ENCODE data around the gene DCPS.

Gene DCPS

DNA sequence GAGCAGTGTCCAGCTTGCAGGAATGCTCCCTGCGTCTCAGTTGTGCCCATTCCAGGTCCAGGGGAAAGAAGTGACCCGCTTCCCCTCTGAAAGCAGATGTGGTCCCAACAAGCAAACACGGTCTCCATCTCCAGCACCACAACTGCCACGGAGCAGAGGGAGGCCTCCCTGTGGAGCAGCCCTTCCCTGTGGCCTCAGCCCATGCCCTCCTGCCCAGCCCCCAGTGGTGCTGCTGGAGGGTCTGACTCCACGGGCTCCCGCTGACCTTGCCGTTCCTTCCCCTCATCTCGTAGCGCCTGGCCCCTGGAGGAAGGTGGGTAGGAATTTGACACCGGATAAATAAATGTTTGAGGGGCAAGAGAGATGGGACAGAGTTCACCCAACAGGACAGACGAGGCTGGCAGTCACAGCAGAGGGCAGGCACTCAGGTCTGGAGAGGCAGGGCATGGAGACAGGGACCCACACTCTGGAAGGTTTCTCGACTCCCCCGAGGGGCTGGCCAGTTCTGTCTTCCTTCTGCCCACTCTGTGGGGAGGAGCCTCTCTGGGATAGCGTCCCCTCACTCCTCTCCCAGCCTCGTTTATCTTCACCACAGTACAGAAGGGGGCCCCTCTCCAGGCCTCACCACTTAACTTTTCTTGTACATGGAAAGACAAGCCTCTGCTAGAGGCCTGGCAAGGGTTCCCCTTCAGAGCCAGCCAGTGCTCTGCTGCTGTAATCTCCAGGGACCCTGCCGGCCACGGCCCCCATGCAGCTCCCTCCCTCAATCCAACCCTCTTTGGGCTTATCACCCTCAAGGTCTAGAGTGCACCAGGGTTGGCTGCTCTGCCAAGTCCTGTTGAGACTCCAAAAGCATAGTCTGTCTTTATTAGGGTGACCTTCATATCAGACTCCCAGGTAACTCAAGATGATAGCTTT, 44.1 kb downstream of the DCPS start:
- H3K9me3 ChIP-seq (ENCODE audit: control insufficient read depth, low read depth, low read length) = no peaks in the 10 kb centered on the region
- no peak overlapping the region for H3K9ac ChIP-seq (ENCODE audit: low read length)
- H3K4me3 ChIP-seq (ENCODE audit: low read length) = no peak overlapping the region
- H3K4me1 ChIP-seq (ENCODE audit: control insufficient read depth, low read depth, low read length) = peaks cover 18% of the 10 kb centered on the region
- no peaks in the 10 kb centered on the region for H3K27me3 ChIP-seq (ENCODE audit: control insufficient read depth, insufficient read depth, low read length)
- H3K36me3 ChIP-seq (ENCODE audit: control insufficient read depth, low read depth, low read length) = peaks cover 5% of the 10 kb centered on the region
- no peak overlapping the region for H3K27ac ChIP-seq (ENCODE audit: low read length)

DNA sequence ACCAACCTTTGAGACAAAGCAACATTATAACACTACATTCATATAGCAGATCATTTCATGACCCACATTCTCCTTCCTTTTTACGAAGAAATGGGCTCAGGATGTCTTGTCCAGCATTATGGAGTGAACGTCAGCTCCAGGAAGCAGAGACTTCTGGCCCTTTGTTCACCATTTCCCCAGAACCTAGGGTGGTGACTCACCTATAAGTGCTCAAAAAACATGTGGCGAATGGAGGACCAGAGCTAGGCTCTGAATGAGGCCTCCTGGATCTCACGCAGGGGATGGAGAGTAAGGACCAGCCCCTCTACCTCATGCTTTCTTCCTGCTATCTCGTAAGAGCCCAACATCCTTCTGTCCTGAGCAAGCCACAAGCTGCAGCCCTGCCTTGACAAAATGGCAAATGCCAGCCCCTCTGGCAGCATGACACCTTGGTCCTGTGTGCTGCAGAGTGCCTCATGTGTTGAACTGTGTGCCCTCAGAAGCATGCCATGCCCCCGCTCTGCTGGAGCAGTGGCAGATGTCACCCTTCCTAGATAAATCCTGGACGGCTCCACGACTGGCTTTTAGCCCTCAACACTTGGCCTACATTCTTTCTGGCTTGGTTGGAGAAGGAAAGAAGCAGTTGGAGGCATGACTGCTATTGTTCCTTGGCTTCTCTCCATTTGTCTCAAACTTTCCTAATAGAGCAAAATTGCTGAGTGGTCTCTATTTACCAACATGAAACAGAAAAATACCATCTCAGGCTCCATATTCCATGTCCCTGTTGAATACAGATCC, 45.1 kb downstream of the DCPS start:
- H3K27ac ChIP-seq (ENCODE audit: low read length) = no peak overlapping the region
- no peaks in the 10 kb centered on the region for H3K9me3 ChIP-seq (ENCODE audit: control insufficient read depth, low read depth, low read length)
- H3K36me3 ChIP-seq (ENCODE audit: control insufficient read depth, low read depth, low read length) = no peaks in the 10 kb centered on the region
- no peak overlapping the region for H3K9ac ChIP-seq (ENCODE audit: low read length)
- H3K27me3 ChIP-seq (ENCODE audit: control insufficient read depth, insufficient read depth, low read length) = no peaks in the 10 kb centered on the region
- no peak overlapping the region for H3K4me3 ChIP-seq (ENCODE audit: low read length)
- H3K4me1 ChIP-seq (ENCODE audit: control insufficient read depth, low read depth, low read length) = peaks cover 26% of the 10 kb centered on the region

DNA sequence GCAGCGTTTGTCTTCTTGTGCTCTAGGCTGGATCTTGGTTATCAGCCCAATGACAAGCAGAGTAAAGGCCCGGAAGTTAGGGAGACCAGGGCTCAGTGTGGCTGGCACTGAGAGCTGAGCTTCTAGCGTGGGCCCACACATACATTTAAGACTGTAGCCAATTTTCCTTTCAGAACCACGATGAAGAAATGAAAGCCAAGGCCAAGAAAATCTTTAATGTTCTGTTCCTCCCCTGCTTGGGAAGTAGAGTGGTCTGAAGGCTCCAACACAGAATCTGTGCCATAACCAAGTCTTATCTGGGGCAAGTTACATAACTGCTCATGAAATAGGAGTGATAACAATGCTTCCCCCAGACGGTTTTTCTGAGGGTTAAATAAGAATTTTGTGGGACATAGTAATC, 47.0 kb downstream of the DCPS start:
- H3K36me3 ChIP-seq (ENCODE audit: control insufficient read depth, low read depth, low read length) = no peaks in the 10 kb centered on the region
- H3K9ac ChIP-seq (ENCODE audit: low read length) = no peak overlapping the region
- H3K4me3 ChIP-seq (ENCODE audit: low read length) = no peak overlapping the region
- H3K27ac ChIP-seq (ENCODE audit: low read length) = no peak overlapping the region
- peaks cover 30% of the 10 kb centered on the region for H3K4me1 ChIP-seq (ENCODE audit: control insufficient read depth, low read depth, low read length)
- no peaks in the 10 kb centered on the region for H3K9me3 ChIP-seq (ENCODE audit: control insufficient read depth, low read depth, low read length)
- no peaks in the 10 kb centered on the region for H3K27me3 ChIP-seq (ENCODE audit: control insufficient read depth, insufficient read depth, low read length)

DNA sequence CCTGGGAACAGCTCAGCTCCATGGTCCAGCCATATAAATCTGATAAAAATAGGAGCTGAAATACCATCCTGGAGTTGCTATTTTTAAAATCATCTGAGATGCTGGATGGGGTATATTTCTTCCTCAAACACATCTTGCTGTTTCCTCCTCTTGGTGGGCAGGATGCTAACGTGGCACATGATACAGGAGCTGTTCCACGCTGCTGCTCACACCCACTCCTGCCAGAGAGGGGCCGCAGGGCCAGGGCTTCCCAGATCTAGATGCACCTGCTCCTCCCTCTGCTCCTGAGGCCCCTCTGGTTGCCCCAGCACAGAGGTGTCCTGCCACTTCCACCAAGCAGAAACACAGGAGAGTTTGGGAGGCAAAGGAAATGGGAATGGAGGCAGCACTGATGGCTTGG, 48.3 kb downstream of the DCPS start:
- Histone ChIP-seq H3K4me1 (ENCODE audit: control insufficient read depth, low read depth, low read length) (peaks cover 27% of the 10 kb centered on the region), H3K9me3 (ENCODE audit: control insufficient read depth, low read depth, low read length) (no peaks in the 10 kb centered on the region), H3K36me3 (ENCODE audit: control insufficient read depth, low read depth, low read length) (no peaks in the 10 kb centered on the region), H3K4me3 (ENCODE audit: low read length) (no peak overlapping the region), H3K27me3 (ENCODE audit: control insufficient read depth, insufficient read depth, low read length) (no peaks in the 10 kb centered on the region), H3K27ac (ENCODE audit: low read length) (no peak overlapping the region), H3K9ac (ENCODE audit: low read length) (no peak overlapping the region)

DNA sequence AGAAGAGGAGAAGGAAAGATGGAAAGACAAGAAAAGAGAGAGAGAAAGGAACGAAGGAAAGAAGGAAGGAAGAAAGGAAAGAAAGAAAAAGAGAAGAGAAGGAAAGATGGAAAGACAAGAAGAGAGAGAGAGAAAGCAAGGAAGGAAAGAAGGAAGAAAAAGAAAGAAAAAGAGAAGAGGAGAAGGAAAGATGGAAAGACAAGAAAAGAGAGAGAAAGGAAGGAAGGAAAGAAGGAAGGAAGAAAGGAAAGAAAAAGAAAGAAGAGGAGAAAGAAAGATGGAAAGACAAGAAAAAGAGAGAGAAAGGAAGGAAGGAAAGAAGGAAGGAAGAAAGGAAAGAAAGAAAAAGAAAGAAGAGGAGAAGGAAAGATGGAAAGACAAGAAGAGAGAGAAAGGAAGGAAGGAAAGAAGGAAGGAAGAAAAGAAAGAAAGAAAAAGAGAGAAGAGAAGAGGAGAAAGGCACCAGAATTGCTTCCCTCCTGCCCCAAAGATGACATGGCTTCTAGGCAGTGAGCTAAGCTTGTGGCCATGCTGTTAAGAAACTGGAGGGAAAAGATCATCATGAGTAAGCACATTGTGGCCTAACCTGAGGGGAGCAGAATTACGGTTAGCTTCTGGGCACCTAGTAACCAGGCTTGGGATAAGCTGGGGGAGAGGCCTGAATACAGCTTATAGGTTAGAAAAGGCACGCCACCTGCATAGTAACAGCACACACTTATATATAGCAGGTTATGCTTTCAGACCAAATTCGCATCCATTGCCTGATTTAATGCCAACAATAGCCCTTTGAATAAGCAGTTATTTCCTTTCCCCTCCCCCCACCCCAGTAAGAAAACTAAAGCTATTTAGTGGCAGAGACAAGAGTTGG, 49.3 kb downstream of the DCPS start:
- H3K27ac ChIP-seq (ENCODE audit: low read length) = no peak overlapping the region
- H3K9ac ChIP-seq (ENCODE audit: low read length) = no peak overlapping the region

DNA sequence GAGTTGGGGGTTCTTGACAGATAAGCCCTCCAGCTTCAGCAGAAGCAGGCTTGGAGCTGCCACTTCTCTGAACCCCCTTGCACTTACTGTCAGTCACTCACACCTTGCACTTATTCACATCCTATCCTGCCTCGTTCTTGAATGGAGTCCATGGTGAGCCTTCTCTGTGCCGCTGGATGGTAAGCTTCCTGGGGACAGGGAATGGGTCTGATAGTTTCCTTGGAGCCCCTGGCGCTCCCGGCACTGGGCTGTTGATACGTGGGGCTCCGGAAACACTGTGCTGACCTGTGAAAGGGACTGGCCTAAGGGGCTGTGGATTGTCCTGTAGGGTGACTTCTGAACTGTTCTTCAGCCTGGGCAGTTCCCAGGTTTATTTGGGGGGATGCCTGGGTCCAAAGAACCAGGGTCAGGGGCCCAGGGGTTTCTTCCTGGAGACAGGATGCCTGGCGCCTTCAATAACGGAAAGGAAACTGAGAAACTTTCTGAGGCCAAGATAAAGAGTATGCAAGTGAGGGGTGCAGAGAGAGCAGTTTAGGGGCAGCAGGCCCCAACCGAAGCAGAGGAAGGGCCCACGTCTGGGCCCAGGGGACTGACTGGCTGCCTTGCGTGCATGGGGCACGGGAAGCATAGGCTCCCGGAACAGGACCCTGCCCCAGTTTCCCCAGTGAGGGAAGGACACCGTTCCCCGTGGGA, 50.9 kb downstream of the DCPS start:
- peak overlapping the region; percentile 78 for H3K4me3 ChIP-seq (ENCODE audit: low read length)
- H3K9me3 ChIP-seq (ENCODE audit: control insufficient read depth, low read depth, low read length) = no peaks in the 10 kb centered on the region
- no peaks in the 10 kb centered on the region for H3K36me3 ChIP-seq (ENCODE audit: control insufficient read depth, low read depth, low read length)
- H3K9ac ChIP-seq (ENCODE audit: low read length) = peak overlapping the region; percentile 97
- H3K4me1 ChIP-seq (ENCODE audit: control insufficient read depth, low read depth, low read length) = peaks cover 31% of the 10 kb centered on the region
- H3K27me3 ChIP-seq (ENCODE audit: control insufficient read depth, insufficient read depth, low read length) = no peaks in the 10 kb centered on the region
- peak overlapping the region; percentile 29 for H3K27ac ChIP-seq (ENCODE audit: low read length)

More for the DNA sequence above, 49.3 kb downstream of the DCPS start:
- no peaks in the 10 kb centered on the region for H3K36me3 ChIP-seq (ENCODE audit: control insufficient read depth, low read depth, low read length)
- no peaks in the 10 kb centered on the region for H3K27me3 ChIP-seq (ENCODE audit: control insufficient read depth, insufficient read depth, low read length)
- peaks cover 27% of the 10 kb centered on the region for H3K4me1 ChIP-seq (ENCODE audit: control insufficient read depth, low read depth, low read length)
- H3K4me3 ChIP-seq (ENCODE audit: low read length) = no peak overlapping the region
- H3K9me3 ChIP-seq (ENCODE audit: control insufficient read depth, low read depth, low read length) = no peaks in the 10 kb centered on the region

DNA sequence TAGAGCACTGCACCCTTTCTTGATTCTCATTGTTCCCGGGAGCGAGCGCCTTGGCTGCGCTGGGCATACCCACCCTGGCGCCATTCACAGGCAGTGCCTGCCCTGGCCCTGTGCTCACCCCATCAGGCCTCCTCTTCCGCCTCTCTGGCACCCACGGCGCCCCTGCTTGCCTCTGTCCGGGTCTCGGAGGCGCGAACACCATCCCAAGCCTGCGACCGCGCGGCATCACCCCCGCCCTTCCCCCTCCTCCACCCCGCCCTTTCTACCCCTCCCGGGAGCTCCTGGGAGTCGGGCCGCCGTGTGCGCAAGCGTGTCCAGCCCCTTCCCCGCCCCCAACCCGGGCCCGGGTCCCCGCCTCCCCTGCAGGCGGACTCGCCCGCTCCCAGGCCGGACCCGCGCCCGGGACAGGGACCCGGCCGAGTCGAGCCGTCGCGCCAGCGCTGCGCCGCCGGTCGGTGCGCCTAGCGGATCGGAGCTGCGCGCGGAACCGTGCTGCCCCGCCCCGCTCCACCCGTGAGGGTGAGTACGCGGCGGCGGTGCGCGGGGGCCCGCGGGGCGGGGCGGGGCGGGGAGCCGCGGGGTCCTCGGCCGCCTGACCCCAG, 51.6 kb downstream of the DCPS start, which contains the start of gene ST3GAL4:
Gene ST3GAL4, plus strand, starts transcription at position 363 of the 602 bp plus-strand sequence. CDS start 50,470 bp downstream, outside the sequence.
- peak within 1 kb of the TSS; percentile 78 for H3K4me3 ChIP-seq (ENCODE audit: low read length)
- no peaks in the 10 kb centered on the region for H3K27me3 ChIP-seq (ENCODE audit: control insufficient read depth, insufficient read depth, low read length)
- H3K27ac ChIP-seq (ENCODE audit: low read length) = peak within 1 kb of the TSS; percentile 29
- H3K36me3 ChIP-seq (ENCODE audit: control insufficient read depth, low read depth, low read length) = no peaks in the 10 kb centered on the region
- H3K9me3 ChIP-seq (ENCODE audit: control insufficient read depth, low read depth, low read length) = no peaks in the 10 kb centered on the region
- H3K4me1 ChIP-seq (ENCODE audit: control insufficient read depth, low read depth, low read length) = peaks cover 27% of the 10 kb centered on the region
- H3K9ac ChIP-seq (ENCODE audit: low read length) = peak within 1 kb of the TSS; percentile 97

DNA sequence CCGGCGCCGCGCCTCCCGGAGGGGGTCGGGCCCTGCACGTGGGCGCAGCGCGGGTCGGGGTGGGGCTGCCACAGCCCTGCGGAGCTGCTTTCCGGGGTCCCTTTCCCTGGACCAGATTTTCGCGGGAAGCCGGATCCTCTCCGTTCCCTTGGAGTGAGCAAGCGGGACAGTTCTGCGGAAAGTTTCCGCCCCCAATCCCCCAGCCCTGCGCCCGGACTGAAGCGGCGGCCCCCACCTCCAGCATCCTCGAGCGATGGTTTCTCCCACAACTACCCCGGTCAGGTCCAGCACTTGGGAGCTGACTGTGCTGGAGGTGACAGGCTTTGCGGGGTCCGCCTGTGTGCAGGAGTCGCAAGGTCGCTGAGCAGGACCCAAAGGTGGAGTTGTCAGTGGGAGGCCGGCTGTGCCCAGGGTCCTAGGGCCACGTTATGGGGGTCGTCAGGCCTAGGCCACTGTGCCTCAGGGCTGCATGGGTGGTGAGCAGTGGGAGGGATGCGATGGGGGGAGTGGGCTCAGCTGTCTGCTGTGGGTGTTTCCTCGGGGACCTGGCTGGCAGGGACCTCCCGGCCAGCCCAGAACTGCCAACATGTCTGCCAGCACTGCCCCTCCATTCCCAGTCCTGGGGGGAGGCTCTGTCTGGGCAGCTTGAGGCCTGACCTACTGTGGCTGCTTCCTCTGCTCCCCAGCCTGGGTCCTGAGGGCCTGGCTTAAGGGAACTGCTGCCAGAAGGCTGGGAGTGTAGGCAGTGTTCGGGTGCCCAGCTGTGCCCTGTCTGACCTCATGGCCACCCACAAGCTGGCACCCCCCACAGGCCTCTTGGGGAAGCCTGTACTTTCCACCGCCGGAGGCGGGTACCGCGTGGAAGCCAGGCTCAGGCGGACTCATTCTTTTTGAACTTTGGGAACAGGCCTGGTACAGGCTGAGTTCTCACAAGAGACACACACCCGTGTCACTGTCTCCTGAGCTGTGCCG, 52.4 kb downstream of the DCPS start:
- Histone ChIP-seq H3K4me3 (ENCODE audit: low read length) (peak overlapping the region; percentile 78), H3K36me3 (ENCODE audit: control insufficient read depth, low read depth, low read length) (no peaks in the 10 kb centered on the region), H3K9me3 (ENCODE audit: control insufficient read depth, low read depth, low read length) (no peaks in the 10 kb centered on the region), H3K9ac (ENCODE audit: low read length) (peak overlapping the region; percentile 52), H3K27ac (ENCODE audit: low read length) (no peak overlapping the region), H3K27me3 (ENCODE audit: control insufficient read depth, insufficient read depth, low read length) (no peaks in the 10 kb centered on the region), H3K4me1 (ENCODE audit: control insufficient read depth, low read depth, low read length) (peaks cover 27% of the 10 kb centered on the region)

DNA sequence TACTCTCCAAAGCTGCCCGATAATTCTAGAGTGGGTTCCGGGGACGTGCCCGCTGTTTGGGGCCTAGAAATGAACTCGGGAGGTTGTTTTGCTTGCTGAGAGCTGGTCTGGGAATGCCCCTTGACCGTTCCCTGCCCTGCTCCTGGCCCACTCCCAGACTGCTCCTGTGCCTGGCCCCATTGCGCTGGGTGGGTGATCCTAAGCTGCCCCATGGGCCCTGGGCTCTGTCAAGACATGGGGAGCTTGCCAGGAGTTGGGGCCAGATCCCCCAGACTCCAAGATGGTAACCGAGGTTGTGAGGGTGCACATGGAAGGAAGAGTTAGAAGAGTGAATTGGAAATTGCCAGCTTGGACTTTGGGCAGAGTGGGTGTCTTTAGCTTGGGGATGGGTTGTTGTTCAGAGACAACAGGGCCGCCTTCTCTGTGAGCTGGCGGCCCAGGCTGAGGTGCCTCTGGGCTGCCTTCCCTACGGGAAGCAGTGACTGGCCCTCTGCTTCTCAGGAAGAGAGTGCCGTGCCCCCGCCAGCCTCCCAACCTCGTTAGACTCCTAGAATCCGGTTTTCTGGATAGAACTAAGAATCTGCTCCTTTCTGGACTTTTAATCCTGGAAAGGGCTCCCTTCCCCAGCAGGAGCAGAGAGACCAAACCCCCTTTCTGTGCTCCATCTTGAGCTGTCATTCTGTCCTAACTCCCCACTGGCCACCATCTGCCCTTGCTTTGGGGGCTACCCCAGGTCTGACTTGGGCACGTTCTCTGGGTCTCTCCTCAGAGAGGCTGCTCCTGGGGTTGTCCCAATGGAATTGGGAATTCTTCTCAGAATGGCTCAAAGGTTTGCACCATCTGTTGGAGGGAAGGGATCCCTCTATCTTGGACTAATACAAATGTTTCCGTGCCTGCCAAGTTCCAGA, 53.4 kb downstream of the DCPS start:
- peaks cover 27% of the 10 kb centered on the region for H3K4me1 ChIP-seq (ENCODE audit: control insufficient read depth, low read depth, low read length)
- no peak overlapping the region for H3K27ac ChIP-seq (ENCODE audit: low read length)
- H3K27me3 ChIP-seq (ENCODE audit: control insufficient read depth, insufficient read depth, low read length) = no peaks in the 10 kb centered on the region
- H3K9ac ChIP-seq (ENCODE audit: low read length) = no peak overlapping the region
- H3K36me3 ChIP-seq (ENCODE audit: control insufficient read depth, low read depth, low read length) = no peaks in the 10 kb centered on the region
- H3K9me3 ChIP-seq (ENCODE audit: control insufficient read depth, low read depth, low read length) = no peaks in the 10 kb centered on the region
- H3K4me3 ChIP-seq (ENCODE audit: low read length) = no peak overlapping the region

All from iPS-18a (cell line).